A204.1 (cell line): ENCODE data around the gene ETV7.

Experiments used
- FAIRE-seq: peaks from 2 replicates; lab custom pipeline; 2012; peaks lifted over from hg19 to GRCh38; lab: Jason Lieb, UNC

The ETV7 gene

DNA sequence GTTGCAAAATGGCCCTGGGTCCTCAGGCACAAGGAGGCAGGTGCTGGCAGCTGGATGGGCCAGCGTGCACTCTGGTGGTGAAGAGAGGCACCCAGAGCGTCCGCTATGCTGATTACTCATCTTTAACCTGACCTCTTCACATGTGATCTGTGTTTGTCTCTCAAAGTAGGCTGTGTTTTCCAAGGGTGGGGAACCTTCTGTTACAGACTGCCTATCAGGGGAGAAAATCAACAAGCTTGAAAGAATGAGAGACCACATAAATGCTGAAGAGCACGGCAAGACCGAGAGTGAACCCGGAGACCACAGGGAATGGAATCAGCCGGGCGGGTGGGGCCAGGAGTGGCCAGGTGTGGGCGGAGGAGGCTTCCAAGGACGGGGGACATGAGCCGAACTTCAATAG lies 67.0 kb downstream of the ETV7 start:
- FAIRE-seq, result no peak

DNA sequence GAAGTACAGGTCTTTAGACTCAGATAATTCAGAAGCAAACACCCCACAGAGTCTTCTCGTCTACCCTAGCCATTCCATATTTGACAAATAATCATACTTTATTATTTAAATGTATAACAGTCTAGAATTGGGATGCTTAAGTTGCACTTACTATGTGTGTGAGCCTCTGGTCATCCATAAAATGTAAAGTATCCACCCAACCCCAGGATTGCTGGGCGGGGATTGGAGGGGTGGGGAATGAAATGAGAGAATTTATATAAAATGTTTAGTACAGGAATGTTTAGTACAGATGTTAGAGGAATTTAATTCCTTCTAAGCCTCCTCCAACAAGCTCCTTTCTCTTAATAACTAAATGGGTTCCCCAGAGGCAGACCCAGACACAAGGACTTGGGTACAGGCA lies 67.6 kb downstream of the ETV7 start:
- no peak for FAIRE-seq

DNA sequence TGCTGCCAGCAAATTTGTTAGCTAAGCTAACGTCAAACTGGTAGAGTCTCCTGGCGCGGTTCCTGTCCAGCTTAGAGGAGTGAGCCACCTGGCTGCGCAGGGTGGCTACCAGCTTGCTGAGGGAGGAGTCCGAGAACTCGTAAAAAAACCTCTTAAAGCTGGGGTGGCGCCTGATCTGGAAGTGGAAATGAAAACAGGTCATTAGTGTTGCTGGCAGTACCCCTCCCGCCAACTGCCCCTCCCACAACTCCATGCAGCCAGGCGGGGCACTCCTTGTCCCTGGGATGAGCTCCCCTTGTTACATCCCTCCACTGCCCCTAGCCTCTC lies 68.1 kb downstream of the ETV7 start:
- no peak for FAIRE-seq

DNA sequence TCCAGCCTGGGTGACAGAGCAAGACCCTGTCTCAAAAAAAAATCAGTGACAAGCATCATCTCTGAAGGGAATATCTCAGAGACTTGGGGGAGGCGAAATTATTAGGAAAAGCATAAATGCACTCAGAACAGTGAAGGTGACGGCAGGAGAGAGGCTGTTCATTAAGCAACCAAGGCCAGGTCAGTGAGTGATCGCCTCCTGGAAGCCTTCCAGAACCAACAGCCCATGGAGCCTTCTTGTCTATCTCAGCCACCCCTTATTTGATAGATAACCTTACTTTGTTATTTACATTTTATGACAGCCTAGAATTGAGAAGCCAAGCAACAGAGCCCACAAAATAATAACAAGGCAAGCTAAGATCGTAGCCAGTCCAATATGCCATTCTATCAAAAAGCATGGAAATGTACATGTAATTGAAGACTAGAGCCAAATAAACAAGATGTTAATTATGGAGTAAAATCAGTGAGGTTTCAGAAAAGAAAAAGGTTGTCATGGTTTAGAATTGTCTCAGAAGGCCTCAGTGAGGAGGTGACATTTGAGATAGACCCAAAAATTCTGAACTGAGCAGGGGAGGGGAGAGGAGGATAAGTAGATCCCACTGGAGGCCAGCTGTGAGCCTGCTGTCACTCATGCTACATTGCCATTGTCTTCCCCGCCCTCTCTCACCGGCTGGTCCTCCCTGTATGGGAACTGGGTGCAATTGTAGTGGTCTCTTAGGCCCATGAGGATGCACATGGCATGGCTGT lies 68.6 kb downstream of the ETV7 start:
- FAIRE-seq, result no peak

DNA sequence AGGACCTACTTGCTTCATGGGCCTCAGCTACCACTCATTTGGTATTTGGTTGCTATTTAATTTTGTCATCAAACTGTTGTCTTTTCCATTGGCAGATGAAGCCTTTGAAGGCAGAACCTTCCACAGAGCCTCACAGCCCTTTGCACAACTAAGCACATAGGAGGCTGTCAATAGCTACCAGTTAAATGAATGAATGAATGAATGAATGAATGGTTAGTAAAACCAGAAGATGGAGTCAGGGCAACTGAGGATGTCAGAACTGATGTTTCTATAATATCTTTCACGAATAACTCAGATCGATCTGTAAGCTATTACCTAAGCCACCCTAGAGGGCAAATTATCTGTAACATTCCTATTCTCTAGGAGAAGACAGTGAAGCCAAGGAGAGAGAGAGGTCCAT lies 69.8 kb downstream of the ETV7 start:
- no peak for FAIRE-seq
